NT2/D1 (cell line): ENCODE measurements around the gene TMEM240.

Experiments
- SUZ12 ChIP-seq: IDR thresholded peaks from 2 replicates; pipeline ENCODE4 v1.6.1; 2011; ENCODE audit not compliant: insufficient read length, insufficient read depth; ENCODE audit errors: extremely low read depth
- YY1 ChIP-seq: IDR thresholded peaks from 2 replicates; pipeline ENCODE4 v1.6.1; 2011; ENCODE audit not compliant: insufficient read length, insufficient read depth
- ZNF274 ChIP-seq: IDR thresholded peaks from 2 replicates; pipeline ENCODE4 v1.6.1; 2011; ENCODE audit warnings: mild to moderate bottlenecking, low read depth, low read length

GRCh38 chr1:1489861-1490260, 50.6 kb downstream of the TMEM240 start:
- TF ChIP-seq SUZ12: no peak
- TF ChIP-seq ZNF274: no peak
- TF ChIP-seq YY1: no peak
